GM19351 (cell line): ENCODE measurements around the gene UBLCP1.
"Not testable (repeated sequence)": the region's sequence is repeated elsewhere in the genome, so short reads cannot be mapped to it uniquely, and the experiment has no call there.

Experiments used
- ATAC-seq: cut with Tn5 transposase; IDR thresholded peaks from one replicate; pipeline ENCODE4 v1.9.1; 2021; ENCODE audit warnings: mild to moderate bottlenecking, moderate library complexity; ENCODE audit not compliant: unreplicated experiment

UBLCP1 gene

GRCh38 chr5:159262859-159263568 lies at the start of gene UBLCP1:
TSS of gene UBLCP1 (plus strand) at chr5:159263290. CDS start at chr5:159268916, 5,626 bp downstream.
- peak; percentile 92 for ATAC-seq

GRCh38 chr5:159214486-159215271 lies 48.4 kb upstream of the UBLCP1 start:
- no peak for ATAC-seq

GRCh38 chr5:159215886-159216285 lies 47.2 kb upstream of the UBLCP1 start:
- no peak for ATAC-seq

- no peak for ATAC-seq
These were observed 46.6 kb upstream of the UBLCP1 start for GRCh38 chr5:159216454-159216853.

- ATAC-seq: no peak
These were observed 45.9 kb upstream of the UBLCP1 start for GRCh38 chr5:159217236-159217635.

GRCh38 chr5:159218595-159219023 lies 44.5 kb upstream of the UBLCP1 start:
- no peak for ATAC-seq

GRCh38 chr5:159220206-159220605 lies 42.9 kb upstream of the UBLCP1 start:
- no peak for ATAC-seq

GRCh38 chr5:159223469-159223868 lies 39.6 kb upstream of the UBLCP1 start:
- no peak for ATAC-seq

- ATAC-seq: no peak
These were observed 38.6 kb upstream of the UBLCP1 start for GRCh38 chr5:159224471-159224870.

- ATAC-seq: no peak
These were observed 36.6 kb upstream of the UBLCP1 start for GRCh38 chr5:159226451-159226850.

GRCh38 chr5:159227452-159227851 lies 35.6 kb upstream of the UBLCP1 start:
- ATAC-seq: no peak

- not testable (repeated sequence) for ATAC-seq
These were observed 35.0 kb upstream of the UBLCP1 start for GRCh38 chr5:159228097-159228496.

- ATAC-seq: no peak
These were observed 32.4 kb upstream of the UBLCP1 start for GRCh38 chr5:159230657-159231056.

- no peak for ATAC-seq
These were observed 31.9 kb upstream of the UBLCP1 start for GRCh38 chr5:159231167-159231566.

GRCh38 chr5:159235871-159236520 lies 27.1 kb upstream of the UBLCP1 start:
- ATAC-seq: not testable (repeated sequence)

- no peak for ATAC-seq
These were observed 22.7 kb upstream of the UBLCP1 start for GRCh38 chr5:159240301-159240870.

GRCh38 chr5:159241946-159242552 lies 21.0 kb upstream of the UBLCP1 start:
- no peak for ATAC-seq

GRCh38 chr5:159242656-159243055 lies 20.4 kb upstream of the UBLCP1 start:
- ATAC-seq: no peak

- no peak for ATAC-seq
These were observed 19.7 kb upstream of the UBLCP1 start for GRCh38 chr5:159243385-159243784.

GRCh38 chr5:159244163-159244562 lies 18.9 kb upstream of the UBLCP1 start:
- ATAC-seq: no peak

- ATAC-seq: no peak
These were observed 18.2 kb upstream of the UBLCP1 start for GRCh38 chr5:159244890-159245289.
